Left ventricle myocardium inferior (tissue), 1 donor: ENCODE data around the gene STRN3. TPM values are rescaled to one million over a fixed set of nuclear protein-coding genes. Genes with fewer than 3 reads are reported as not detected.

Source experiments
- DNase-seq: peaks from one replicate; pipeline ENCODE4 v3.0.0-alpha.2; 2020
- H3K27ac ChIP-seq: fragments of 200-600 bp; replicated peaks from 2 replicates; pipeline ENCODE4 v1.8.0; 2021
- H3K27me3 ChIP-seq: fragments of 200-600 bp; 2 replicates; pipeline ENCODE4 v1.8.0; 2021; ENCODE audit warnings: low read depth
- H3K36me3 ChIP-seq: fragments of 200-600 bp; 2 replicates; pipeline ENCODE4 v1.8.0; 2021
- H3K4me1 ChIP-seq: fragments of 200-600 bp; 2 replicates; pipeline ENCODE4 v1.8.0; 2021
- H3K4me3 ChIP-seq: fragments of 200-600 bp; 2 replicates; pipeline ENCODE4 v1.8.0; 2021; ENCODE audit warnings: mild to moderate bottlenecking, moderate library complexity
- H3K9me3 ChIP-seq: fragments of 200-600 bp; replicated peaks from 2 replicates; pipeline ENCODE4 v1.8.0; 2021
- intact Hi-C: fragments of 100-400 bp; cut with micrococcal nuclease; formaldehyde crosslinking; loops from one replicate; pipeline ENCODE4 v1.11.0; 2022
- total RNA-seq: library from RNA; stranded (reverse); fragmentation: NEBNext Ultra II Directional; extraction: Animal tissue kit (Norgen Biotek cat#: 25700); gene quantifications from one replicate; pipeline ENCODE4 v1.2.1, GENCODE V29; 2021
- TF ChIP-seq, protein P1 (sequence below): fragments of 200-600 bp; IDR thresholded peaks from 2 replicates; pipeline ENCODE4 v1.8.0; 2021; ENCODE audit warnings: antibody characterized with exemption, mild to moderate bottlenecking, borderline replicate concordance
- donor health status: DM: no; HTN: yes; CAD: no; lungs with severe emphysema.

Gene STRN3
- total RNA-seq, 1 donor from 2014 or later = 48.7 TPM

DNA sequence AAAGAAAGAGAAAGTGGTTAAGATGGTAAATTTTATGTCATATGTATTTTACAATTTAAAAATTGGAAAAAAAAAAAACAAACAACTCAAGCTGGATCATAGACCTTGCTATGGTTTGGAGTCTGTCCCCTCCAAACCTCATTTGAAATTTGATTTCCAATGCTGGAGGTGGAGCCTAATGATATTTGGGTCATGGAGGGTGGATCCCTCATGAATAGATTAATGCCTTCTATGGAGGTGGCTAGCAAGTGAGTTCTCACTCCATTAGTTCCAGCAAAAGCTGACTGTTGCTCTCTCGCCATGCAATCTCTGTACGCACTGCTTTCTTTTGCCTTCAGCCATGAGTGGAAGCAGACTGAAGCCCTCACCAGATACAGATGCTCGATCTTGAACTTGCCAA, 22.9 kb downstream of the STRN3 start:
- Histone ChIP-seq H3K9me3 (peaks cover 16% of the 10 kb centered on the region), H3K27ac (no peak overlapping the region), H3K27me3 (no peaks in the 10 kb centered on the region), H3K4me3 (no peak overlapping the region), H3K36me3 (peaks cover 17% of the 10 kb centered on the region), H3K4me1 (peaks cover 18% of the 10 kb centered on the region)
- TF ChIP-seq, protein P1, sequence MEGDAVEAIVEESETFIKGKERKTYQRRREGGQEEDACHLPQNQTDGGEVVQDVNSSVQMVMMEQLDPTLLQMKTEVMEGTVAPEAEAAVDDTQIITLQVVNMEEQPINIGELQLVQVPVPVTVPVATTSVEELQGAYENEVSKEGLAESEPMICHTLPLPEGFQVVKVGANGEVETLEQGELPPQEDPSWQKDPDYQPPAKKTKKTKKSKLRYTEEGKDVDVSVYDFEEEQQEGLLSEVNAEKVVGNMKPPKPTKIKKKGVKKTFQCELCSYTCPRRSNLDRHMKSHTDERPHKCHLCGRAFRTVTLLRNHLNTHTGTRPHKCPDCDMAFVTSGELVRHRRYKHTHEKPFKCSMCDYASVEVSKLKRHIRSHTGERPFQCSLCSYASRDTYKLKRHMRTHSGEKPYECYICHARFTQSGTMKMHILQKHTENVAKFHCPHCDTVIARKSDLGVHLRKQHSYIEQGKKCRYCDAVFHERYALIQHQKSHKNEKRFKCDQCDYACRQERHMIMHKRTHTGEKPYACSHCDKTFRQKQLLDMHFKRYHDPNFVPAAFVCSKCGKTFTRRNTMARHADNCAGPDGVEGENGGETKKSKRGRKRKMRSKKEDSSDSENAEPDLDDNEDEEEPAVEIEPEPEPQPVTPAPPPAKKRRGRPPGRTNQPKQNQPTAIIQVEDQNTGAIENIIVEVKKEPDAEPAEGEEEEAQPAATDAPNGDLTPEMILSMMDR = no peak
- intact Hi-C loops = no loop called here
- DNase-seq = no peak

DNA sequence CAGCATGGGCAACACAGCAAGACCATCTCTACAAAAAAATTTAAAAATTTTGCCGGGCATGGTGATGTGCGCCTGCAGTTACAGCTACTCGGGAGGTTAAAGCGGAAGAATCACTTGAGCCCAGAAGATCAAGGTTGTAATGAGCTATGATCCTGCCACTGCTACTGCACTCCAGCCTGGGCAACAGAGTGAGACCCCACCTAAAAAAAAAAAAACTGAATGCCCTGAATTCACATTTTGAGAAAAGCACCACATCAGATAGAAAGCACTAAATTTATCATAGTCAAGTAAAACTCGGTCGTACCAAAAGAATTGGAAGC, 24.9 kb downstream of the STRN3 start:
- TF ChIP-seq, protein P1 = no peak
- no peak overlapping the region for H3K27ac ChIP-seq

DNA sequence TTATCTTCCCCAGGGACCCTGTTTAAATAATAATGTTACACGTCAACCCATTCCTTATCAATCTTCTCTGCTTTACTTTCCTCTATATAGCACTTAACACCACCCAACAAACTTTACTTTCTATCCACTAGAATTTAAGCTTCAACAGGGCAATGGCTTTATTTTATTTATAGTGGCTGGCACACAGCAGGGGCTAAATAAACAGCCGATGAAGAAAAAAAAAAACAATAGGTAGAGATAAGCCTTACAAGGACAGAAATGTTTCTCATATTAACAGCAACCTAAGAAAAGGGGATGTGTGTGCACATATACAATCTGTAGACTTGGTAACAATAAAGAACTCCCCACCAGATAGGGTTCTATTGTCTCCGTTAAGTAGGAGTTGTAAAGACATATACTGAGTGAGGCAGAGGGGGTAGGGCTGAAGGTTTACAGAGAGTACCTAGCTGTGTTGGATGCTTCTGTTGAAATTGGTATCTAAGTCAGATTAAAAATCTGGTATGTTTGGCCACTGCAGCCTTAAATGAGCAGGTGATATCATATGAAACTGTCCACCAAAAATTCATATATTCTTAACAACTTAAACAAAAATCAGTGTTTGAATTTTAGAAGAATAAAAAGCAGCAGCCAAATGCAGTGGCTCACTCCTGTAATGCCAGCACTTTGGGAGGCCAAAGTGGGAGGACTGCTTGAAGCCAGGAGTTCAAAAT, 25.4 kb downstream of the STRN3 start:
- Histone ChIP-seq H3K27ac (no peak overlapping the region), H3K27me3 (no peaks in the 10 kb centered on the region), H3K9me3 (peaks cover 23% of the 10 kb centered on the region), H3K36me3 (peaks cover 17% of the 10 kb centered on the region), H3K4me3 (no peak overlapping the region), H3K4me1 (peaks cover 24% of the 10 kb centered on the region)
- TF ChIP-seq, protein P1 = no peak
- no peak for DNase-seq
- intact Hi-C loops = no loop called here

More for the DNA sequence above, 24.9 kb downstream of the STRN3 start:
- Histone ChIP-seq H3K4me1 (peaks cover 19% of the 10 kb centered on the region), H3K27me3 (no peaks in the 10 kb centered on the region), H3K9me3 (peaks cover 23% of the 10 kb centered on the region), H3K36me3 (peaks cover 19% of the 10 kb centered on the region), H3K4me3 (no peak overlapping the region)
- DNase-seq = no peak
- intact Hi-C loops = no loop called here

DNA sequence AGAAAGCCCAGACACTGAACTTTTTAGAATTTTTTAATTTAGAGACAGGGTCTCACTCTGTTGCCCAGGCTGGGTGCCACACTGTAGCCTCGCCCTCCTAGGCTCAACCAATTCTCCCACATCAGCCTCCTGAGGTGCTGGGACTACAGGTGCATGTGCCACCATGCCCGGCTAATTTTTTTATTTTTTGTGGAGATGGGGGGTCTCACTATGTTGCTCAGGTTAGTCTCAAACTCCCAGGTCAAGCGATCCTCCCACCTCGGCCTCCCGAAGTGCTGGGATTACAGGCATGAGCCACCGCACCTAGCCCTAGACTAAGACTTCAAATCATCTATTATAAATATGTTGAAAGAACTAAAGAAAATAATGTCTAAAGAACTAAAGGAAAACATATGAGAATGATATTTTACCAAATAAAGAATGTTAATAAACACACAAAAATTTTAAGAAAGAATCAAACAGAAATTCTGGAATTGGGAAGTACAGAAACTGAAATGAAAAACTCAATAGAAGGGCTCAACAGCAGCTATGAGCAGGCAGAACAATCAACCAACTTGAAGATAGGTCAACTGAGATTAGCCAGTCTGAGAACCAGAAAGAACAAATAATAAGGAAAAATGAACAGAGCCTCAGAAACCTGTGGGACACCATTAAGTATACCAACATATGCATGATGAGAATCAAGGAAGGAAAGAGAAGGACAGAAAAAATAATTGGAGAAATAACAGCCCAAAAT, 27.0 kb downstream of the STRN3 start:
- H3K4me1 ChIP-seq = peaks cover 33% of the 10 kb centered on the region
- intact Hi-C loops = no loop called here

DNA sequence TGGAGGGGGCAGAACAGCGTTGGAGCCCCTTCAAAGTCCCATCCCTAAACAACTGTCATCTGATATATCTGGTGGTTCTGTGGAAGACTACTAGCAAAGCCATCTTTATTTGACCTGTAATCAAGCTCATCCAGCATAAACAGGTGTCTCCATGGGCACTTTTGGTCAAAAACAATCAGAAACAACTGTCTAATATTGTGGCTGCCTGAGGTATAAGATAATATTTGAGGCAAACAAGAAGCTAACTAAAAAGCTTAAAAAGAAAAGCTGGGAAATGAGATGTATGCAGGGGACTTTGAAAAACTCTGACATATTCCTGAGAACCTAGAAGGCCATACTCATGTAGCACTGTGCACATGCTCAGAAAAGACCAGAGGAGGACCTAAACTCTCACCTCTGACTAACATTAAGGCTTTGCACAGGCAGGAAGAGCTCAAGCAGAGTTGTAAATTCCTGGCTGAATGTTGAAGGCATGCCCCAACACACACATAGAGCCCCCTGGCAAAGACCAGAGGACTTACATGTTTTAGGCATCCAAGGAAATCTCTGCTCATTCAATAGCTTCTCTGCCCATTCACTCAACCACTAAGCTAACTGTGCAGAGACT, 28.0 kb downstream of the STRN3 start:
- H3K27ac ChIP-seq = no peak overlapping the region
- H3K36me3 ChIP-seq = peaks cover 11% of the 10 kb centered on the region
- no peak overlapping the region for H3K4me3 ChIP-seq
- TF ChIP-seq, protein P1 = no peak
- H3K4me1 ChIP-seq = peaks cover 38% of the 10 kb centered on the region
- H3K27me3 ChIP-seq = no peaks in the 10 kb centered on the region
- DNase-seq = no peak
- intact Hi-C loops = no loop called here
- peaks cover 23% of the 10 kb centered on the region for H3K9me3 ChIP-seq

More for the DNA sequence above, 27.0 kb downstream of the STRN3 start:
- peaks cover 11% of the 10 kb centered on the region for H3K36me3 ChIP-seq
- H3K9me3 ChIP-seq = peaks cover 23% of the 10 kb centered on the region
- H3K4me3 ChIP-seq = no peak overlapping the region
- H3K27ac ChIP-seq = no peak overlapping the region
- TF ChIP-seq, protein P1 = no peak
- DNase-seq = no peak
- H3K27me3 ChIP-seq = no peaks in the 10 kb centered on the region
